Stimulated activated CD4-positive, alpha-beta T cell treated with anti-CD3 and anti-CD28 coated beads, Interleukin-1b, Interleukin-23, amount 100 ng/mL, for 4 hours (primary cell): ENCODE measurements around the gene SIRT6.
"Not testable (repeated sequence)": the region's sequence is repeated elsewhere in the genome, so short reads cannot be mapped to it uniquely, and the experiment has no call there.

ENCODE experiments used
- DNase-seq, 2 donors: peaks; one replicate each; pipeline ENCODE4 v3.0.0-alpha.2; 2020; ENCODE audit warnings: low read depth in 2 of 2

Gene SIRT6

GRCh38 chr19:4174895-4175668 lies 7.3 kb downstream of the SIRT6 start:
- DNase-seq = no peak

GRCh38 chr19:4174213-4174894 lies 8.0 kb downstream of the SIRT6 start:
- no peak for DNase-seq

- DNase-seq = no peak
These were observed 8.7 kb downstream of the SIRT6 start for GRCh38 chr19:4173479-4174212.

GRCh38 chr19:4172861-4173473 lies 9.4 kb downstream of the SIRT6 start:
- peak; percentile 45 to 66 for DNase-seq

- DNase-seq = no peak
These were observed 10.7 kb downstream of the SIRT6 start for GRCh38 chr19:4171676-4172075.

GRCh38 chr19:4164262-4164661 lies 18.1 kb downstream of the SIRT6 start:
- DNase-seq = no peak

- DNase-seq = no peak
These were observed 20.8 kb downstream of the SIRT6 start for GRCh38 chr19:4161415-4162077.

- not testable (repeated sequence) for DNase-seq
These were observed 24.4 kb downstream of the SIRT6 start for GRCh38 chr19:4157971-4158370.

GRCh38 chr19:4157164-4157563 lies 25.2 kb downstream of the SIRT6 start:
- DNase-seq = no peak

GRCh38 chr19:4154571-4155312 lies 27.6 kb downstream of the SIRT6 start:
- DNase-seq = no peak

GRCh38 chr19:4152241-4152998 lies 29.9 kb downstream of the SIRT6 start:
- no peak for DNase-seq

GRCh38 chr19:4151623-4152022 lies 30.7 kb downstream of the SIRT6 start:
- DNase-seq = no peak

- no peak for DNase-seq
These were observed 32.7 kb downstream of the SIRT6 start for GRCh38 chr19:4149518-4150288.

- DNase-seq = no peak
These were observed 37.6 kb downstream of the SIRT6 start for GRCh38 chr19:4144666-4145249.

GRCh38 chr19:4142916-4143315 lies 39.4 kb downstream of the SIRT6 start:
- not testable (repeated sequence) for DNase-seq

GRCh38 chr19:4140237-4140711 lies 42.1 kb downstream of the SIRT6 start:
- DNase-seq = no peak

GRCh38 chr19:4139614-4140236 lies 42.6 kb downstream of the SIRT6 start:
- peak; percentile 88 to 93 for DNase-seq

- no peak for DNase-seq
These were observed 43.9 kb downstream of the SIRT6 start for GRCh38 chr19:4138445-4138844.
